ENCODE data around the gene TRAF3IP1.

TRAF3IP1 gene

DNA sequence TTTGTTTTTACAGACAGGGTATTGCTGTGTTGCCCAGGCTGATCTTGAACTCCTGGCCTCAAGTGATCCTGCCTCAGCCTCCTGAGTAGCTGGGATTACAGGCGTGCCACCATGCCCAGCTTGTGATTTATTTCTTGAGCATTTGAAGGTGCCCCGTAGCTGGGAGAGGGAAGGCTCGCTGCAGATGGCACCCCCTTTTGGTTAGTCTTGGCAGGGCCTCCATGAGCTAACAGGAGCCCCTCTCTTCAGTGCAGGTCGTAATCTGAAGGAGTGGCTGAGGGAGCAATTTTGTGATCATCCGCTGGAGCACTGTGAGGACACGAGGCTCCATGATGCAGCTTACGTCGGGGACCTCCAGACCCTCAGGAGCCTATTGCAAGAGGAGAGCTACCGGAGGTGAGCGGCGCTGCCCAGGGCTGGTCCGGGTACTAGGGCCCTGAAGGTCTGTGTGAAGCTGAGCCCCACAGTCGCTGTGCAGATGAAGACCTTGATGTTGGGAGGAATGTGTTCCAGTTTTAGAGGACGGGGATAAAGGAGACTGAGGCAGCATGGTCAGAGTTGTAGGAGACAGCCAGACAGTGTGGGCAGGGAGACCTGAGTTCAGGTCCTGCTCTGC lies 113.1 kb downstream of the TRAF3IP1 start:
- no peak overlapping the region for H3K27ac ChIP-seq
- TF ChIP-seq, protein P1, sequence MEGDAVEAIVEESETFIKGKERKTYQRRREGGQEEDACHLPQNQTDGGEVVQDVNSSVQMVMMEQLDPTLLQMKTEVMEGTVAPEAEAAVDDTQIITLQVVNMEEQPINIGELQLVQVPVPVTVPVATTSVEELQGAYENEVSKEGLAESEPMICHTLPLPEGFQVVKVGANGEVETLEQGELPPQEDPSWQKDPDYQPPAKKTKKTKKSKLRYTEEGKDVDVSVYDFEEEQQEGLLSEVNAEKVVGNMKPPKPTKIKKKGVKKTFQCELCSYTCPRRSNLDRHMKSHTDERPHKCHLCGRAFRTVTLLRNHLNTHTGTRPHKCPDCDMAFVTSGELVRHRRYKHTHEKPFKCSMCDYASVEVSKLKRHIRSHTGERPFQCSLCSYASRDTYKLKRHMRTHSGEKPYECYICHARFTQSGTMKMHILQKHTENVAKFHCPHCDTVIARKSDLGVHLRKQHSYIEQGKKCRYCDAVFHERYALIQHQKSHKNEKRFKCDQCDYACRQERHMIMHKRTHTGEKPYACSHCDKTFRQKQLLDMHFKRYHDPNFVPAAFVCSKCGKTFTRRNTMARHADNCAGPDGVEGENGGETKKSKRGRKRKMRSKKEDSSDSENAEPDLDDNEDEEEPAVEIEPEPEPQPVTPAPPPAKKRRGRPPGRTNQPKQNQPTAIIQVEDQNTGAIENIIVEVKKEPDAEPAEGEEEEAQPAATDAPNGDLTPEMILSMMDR (IDR thresholded peaks at IDR 0.05) = no peak
- TF ChIP-seq ZFX (IDR thresholded peaks at IDR 0.05; ENCODE audit: borderline replicate concordance) = no peak

DNA sequence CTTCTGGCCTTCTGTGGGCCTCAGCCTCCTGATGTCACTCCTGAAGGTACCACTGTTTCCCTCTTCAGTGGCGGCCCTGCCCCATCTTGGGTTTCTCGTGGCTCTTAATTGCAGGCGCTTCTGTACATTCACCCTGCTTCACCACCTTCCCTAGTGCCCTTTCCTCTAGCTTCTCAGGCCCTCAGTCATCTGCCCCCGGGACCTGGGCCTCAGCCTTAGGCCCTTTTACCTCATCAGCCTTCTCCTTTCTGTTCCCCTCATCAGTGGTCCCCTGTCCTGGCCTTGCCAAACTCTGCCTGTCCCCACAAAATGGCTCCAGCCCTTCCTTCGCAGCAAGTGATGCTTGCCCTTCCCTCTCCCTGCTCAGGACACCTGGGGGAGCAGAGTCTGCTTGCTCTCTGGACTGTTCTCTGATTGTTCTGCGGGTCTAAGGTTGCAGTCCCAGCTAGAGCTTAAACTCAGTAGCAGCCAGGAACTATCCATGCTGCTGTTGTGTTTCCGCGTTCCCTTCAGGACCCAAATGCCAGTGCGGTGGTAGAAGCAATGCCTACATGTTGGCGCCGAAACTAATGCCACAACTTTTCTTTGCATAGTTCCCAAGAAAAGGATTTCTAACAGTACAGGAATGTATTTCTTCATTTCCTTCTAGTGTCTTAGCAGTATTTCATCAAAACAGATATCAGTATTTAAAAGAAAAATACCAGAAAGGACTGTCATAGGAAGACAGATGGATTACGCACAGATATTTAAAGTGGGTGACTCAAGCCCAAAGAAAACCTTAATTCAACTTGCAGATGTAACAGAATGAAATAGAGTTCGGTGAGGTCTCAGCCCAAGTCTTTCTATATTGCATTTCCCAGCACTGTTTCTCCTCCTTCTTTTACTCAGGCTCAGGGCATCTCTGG lies 113.9 kb downstream of the TRAF3IP1 start:
- H3K27ac ChIP-seq = no peak overlapping the region
- no peak for TF ChIP-seq ZFX (IDR thresholded peaks at IDR 0.05; ENCODE audit: borderline replicate concordance)
- TF ChIP-seq, protein P1 (IDR thresholded peaks at IDR 0.05) = no peak

GRCh38 chr2:238434846-238435751 lies 114.8 kb downstream of the TRAF3IP1 start:
- H3K27ac ChIP-seq = no peak overlapping the region
- TF ChIP-seq, protein P1 (IDR thresholded peaks at IDR 0.05) = no peak
- no peak for TF ChIP-seq ZFX (IDR thresholded peaks at IDR 0.05; ENCODE audit: borderline replicate concordance)

DNA sequence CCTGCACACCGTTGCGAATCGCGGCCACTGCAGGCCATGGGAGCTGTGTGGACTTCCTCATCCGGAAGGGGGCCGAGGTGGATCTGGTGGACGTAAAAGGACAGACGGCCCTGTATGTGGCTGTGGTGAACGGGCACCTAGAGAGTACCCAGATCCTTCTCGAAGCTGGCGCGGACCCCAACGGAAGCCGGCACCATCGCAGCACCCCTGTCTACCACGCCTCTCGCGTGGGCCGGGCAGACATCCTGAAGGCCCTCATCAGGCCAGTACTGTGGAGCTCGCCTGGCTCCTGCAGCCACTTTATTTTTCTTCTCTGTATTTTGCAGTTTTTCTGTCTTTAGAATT lies 115.4 kb downstream of the TRAF3IP1 start:
- H3K27ac ChIP-seq = no peak overlapping the region
- no peak for TF ChIP-seq ZFX (IDR thresholded peaks at IDR 0.05; ENCODE audit: borderline replicate concordance)
- TF ChIP-seq, protein P1 (IDR thresholded peaks at IDR 0.05) = no peak

DNA sequence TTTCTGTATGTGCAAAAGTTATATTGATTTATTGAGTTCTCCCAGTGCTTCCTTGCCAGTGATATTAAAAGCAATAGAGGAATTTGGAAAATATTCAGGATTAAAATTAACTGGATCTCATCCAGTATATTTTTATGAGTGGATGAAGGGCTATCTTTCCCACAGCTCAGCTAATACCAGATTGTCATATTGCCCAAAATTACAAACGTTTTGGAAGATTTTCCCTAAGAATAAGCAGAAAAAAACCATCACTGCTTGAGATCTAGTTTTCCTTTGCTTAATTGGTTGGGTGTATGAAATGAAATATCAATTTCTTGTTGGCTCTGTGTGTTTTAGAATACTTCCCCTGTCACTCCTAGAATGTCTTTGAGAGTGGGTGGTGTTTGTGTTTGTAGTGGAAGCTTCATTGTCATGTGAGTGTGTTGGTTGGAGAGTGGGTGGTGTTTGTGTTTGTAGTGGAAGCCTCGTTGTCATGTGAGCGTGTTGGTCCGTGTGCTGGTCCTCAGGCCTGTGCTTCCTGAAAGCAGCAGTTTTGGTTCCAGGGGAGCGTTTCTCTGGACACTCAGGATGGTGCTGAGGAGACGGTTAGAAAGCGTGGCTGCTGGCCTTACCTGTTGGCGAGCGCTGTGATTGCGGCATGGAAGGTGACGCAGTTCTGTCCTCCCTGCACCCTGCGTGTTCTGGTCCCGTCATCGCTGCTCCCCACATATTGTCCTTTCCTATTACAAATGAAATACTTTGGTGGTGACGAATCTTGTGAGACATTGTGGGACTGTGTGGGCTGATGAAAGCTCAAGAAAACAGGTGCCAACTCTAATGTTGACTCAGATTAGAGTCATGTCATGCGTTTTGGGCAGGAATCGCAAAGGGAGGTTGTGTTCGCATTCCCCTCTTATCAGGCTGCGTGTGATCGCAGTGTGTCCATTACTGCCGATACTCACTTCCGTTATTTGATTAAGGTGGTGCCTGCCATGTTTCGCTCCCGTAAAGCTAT lies 118.8 kb downstream of the TRAF3IP1 start:
- no peak overlapping the region for H3K27ac ChIP-seq
- TF ChIP-seq ZFX (IDR thresholded peaks at IDR 0.05; ENCODE audit: borderline replicate concordance) = no peak
- TF ChIP-seq, protein P1 (IDR thresholded peaks at IDR 0.05) = no peak

DNA sequence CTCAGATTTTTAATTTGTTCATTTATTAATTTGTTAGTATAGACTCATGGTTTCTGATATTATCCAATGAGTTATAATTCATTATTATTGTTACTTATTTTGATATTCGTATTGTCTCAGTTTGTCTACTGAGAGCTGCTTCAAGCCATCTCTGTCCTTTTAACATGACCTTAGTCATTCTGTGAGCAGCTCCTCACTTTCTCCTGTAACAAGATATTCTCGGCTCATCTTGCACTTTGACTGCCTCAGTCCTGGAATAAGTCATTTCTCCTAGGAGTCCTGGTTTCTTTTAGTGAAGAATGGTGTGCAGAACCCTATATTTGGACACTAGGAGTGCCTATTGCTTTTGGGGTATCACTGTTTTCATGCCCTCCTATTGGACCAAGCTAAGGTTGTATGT lies 119.6 kb downstream of the TRAF3IP1 start:
- H3K27ac ChIP-seq = no peak overlapping the region
- TF ChIP-seq ZFX (IDR thresholded peaks at IDR 0.05; ENCODE audit: borderline replicate concordance) = no peak
- TF ChIP-seq, protein P1 (IDR thresholded peaks at IDR 0.05) = no peak
